Neural progenitor cell (in vitro differentiated cells): ENCODE measurements around the gene CERS6. TPM values are rescaled to one million over a fixed set of nuclear protein-coding genes. Genes with fewer than 3 reads are reported as not detected.

Experiments used
- DNase-seq: peaks from one replicate; pipeline ENCODE4 v3.0.0-alpha.2; 2016; ENCODE audit warnings: low spot score
- H2AFZ ChIP-seq: fragments of 200-600 bp; sonication (generic); replicated peaks from 2 replicates; pipeline ENCODE4 v1.6.1; 2016; ENCODE audit warnings: antibody characterized with exemption
- H3F3A ChIP-seq: fragments of 200-600 bp; sonication (generic); 2 replicates; pipeline ENCODE4 v1.6.1; 2016; ENCODE audit warnings: antibody characterized with exemption, low read depth
- H3K27ac ChIP-seq: fragments of 200-600 bp; sonication (generic); 2 replicates; pipeline ENCODE4 v1.5.1; 2016; ENCODE audit warnings: mild to moderate bottlenecking
- H3K27me3 ChIP-seq: fragments of 200-600 bp; sonication (generic); 2 replicates; pipeline ENCODE4 v1.6.1; 2016; ENCODE audit warnings: mild to moderate bottlenecking, moderate library complexity
- H3K36me3 ChIP-seq: fragments of 200-600 bp; sonication (generic); 2 replicates; pipeline ENCODE4 v1.5.1; 2016
- H3K4me1 ChIP-seq: fragments of 200-600 bp; sonication (generic); 2 replicates; pipeline ENCODE4 v1.6.1; 2016; ENCODE audit warnings: mixed run types
- H3K4me2 ChIP-seq: fragments of 200-600 bp; sonication (generic); 2 replicates; pipeline ENCODE4 v1.6.1; 2016
- H3K4me3 ChIP-seq: fragments of 200-600 bp; sonication (generic); 2 replicates; pipeline ENCODE4 v1.5.1; 2016
- H3K79me2 ChIP-seq: fragments of 200-600 bp; sonication (generic); 2 replicates; pipeline ENCODE4 v1.6.1; 2016; ENCODE audit warnings: low read depth
- H3K9ac ChIP-seq: fragments of 200-600 bp; sonication (generic); 2 replicates; pipeline ENCODE4 v1.6.1; 2016
- H3K9me3 ChIP-seq: fragments of 200-600 bp; sonication (generic); 2 replicates; pipeline ENCODE4 v1.5.1; 2016; ENCODE audit warnings: low read depth
- H4K20me1 ChIP-seq: fragments of 200-600 bp; sonication (generic); 2 replicates; pipeline ENCODE4 v1.6.1; 2016; ENCODE audit warnings: low read depth
- H3K27ac Mint-ChIP-seq: 3 replicates; pipeline ENCODE4 v1.8.0; 2021; ENCODE audit warnings: mixed read lengths
- H3K27me3 Mint-ChIP-seq: 2 replicates; pipeline ENCODE4 v1.8.0; 2022; ENCODE audit warnings: low read depth, mild to moderate bottlenecking, inconsistent platforms, moderate library complexity, mixed read lengths; ENCODE audit not compliant: insufficient read depth
- H3K36me3 Mint-ChIP-seq: 3 replicates; pipeline ENCODE4 v1.8.0; 2021; ENCODE audit warnings: mixed read lengths
- H3K4me1 Mint-ChIP-seq: 3 replicates; pipeline ENCODE4 v1.8.0; 2021; ENCODE audit warnings: mixed read lengths
- H3K4me3 Mint-ChIP-seq: 3 replicates; pipeline ENCODE4 v1.8.0; 2021; ENCODE audit warnings: mild to moderate bottlenecking, moderate library complexity, mixed read lengths
- H3K9me3 Mint-ChIP-seq: 3 replicates; pipeline ENCODE4 v1.8.0; 2020; ENCODE audit warnings: mixed read lengths
- CTCF ChIP-seq: fragments of 200-600 bp; sonication (generic); IDR thresholded peaks from 2 replicates; pipeline ENCODE4 v1.5.1; 2017; ENCODE audit warnings: antibody characterized with exemption, mild to moderate bottlenecking
- EZH2 ChIP-seq: fragments of 200-600 bp; sonication (generic); IDR thresholded peaks from 2 replicates; pipeline ENCODE4 v1.6.1; 2017; ENCODE audit warnings: antibody characterized with exemption, mild to moderate bottlenecking, moderate library complexity
- EZH2phosphoT487 ChIP-seq: fragments of 200-600 bp; sonication (generic); IDR thresholded peaks from 2 replicates; pipeline ENCODE4 v1.6.1; 2017; ENCODE audit warnings: antibody characterized with exemption
- total RNA-seq: library from RNA; depleted of rRNA; stranded (reverse); fragments of >200 nt; gene quantifications from 2 replicates; pipeline ENCODE4 v1.2.3, GENCODE V29; 2015; ENCODE audit warnings: low replicate concordance

The CERS6 gene
- total RNA-seq, 1 donor from 2014 or later: 50.8 TPM

GRCh38 chr2:168422584-168422983 lies 33.5 kb upstream of the CERS6 start:
- H3K27me3 Mint-ChIP-seq: no peaks in the 10 kb centered on the region
- Histone ChIP-seq H3K4me3 (no peak overlapping the region), H3K4me1 (no peaks in the 10 kb centered on the region), H3K4me2 (no peak overlapping the region), H3K79me2 (no peaks in the 10 kb centered on the region), H3K9ac (no peak overlapping the region), H3K27me3 (no peaks in the 10 kb centered on the region), H3K36me3 (no peaks in the 10 kb centered on the region), H3K27ac (no peak overlapping the region), H3F3A (no peaks in the 10 kb centered on the region), H4K20me1 (no peaks in the 10 kb centered on the region), H3K9me3 (no peaks in the 10 kb centered on the region), H2AFZ (no peak overlapping the region)
- no peaks in the 10 kb centered on the region for H3K9me3 Mint-ChIP-seq
- DNase-seq: no peak
- TF ChIP-seq EZH2phosphoT487 (no peak), EZH2 (no peak), CTCF (no peak)
- H3K36me3 Mint-ChIP-seq: no peaks in the 10 kb centered on the region
- no peaks in the 10 kb centered on the region for H3K4me1 Mint-ChIP-seq
- H3K27ac Mint-ChIP-seq: no peak overlapping the region
- no peak overlapping the region for H3K4me3 Mint-ChIP-seq

- H3K36me3 ChIP-seq: no peaks in the 10 kb centered on the region
- no peak overlapping the region for H3K9ac ChIP-seq
- no peak overlapping the region for H3K4me3 ChIP-seq
- H3K4me1 Mint-ChIP-seq: no peaks in the 10 kb centered on the region
- DNase-seq: no peak
- no peaks in the 10 kb centered on the region for H3K4me1 ChIP-seq
- peaks cover 3% of the 10 kb centered on the region for H3K27me3 Mint-ChIP-seq
- H3K27ac Mint-ChIP-seq: no peak overlapping the region
- H3K9me3 Mint-ChIP-seq: no peaks in the 10 kb centered on the region
- H3K79me2 ChIP-seq: no peaks in the 10 kb centered on the region
- H3K4me2 ChIP-seq: no peak overlapping the region
- H3K36me3 Mint-ChIP-seq: no peaks in the 10 kb centered on the region
- H3F3A ChIP-seq: no peaks in the 10 kb centered on the region
- H3K4me3 Mint-ChIP-seq: no peak overlapping the region
- H3K9me3 ChIP-seq: no peaks in the 10 kb centered on the region
- no peak overlapping the region for H3K27ac ChIP-seq
- no peaks in the 10 kb centered on the region for H4K20me1 ChIP-seq
- TF ChIP-seq CTCF (no peak), EZH2 (no peak), EZH2phosphoT487 (no peak)
- no peaks in the 10 kb centered on the region for H3K27me3 ChIP-seq
- no peak overlapping the region for H2AFZ ChIP-seq
Measured at GRCh38 chr2:168424112-168424951, 31.7 kb upstream of the CERS6 start.

GRCh38 chr2:168424971-168425370 lies 31.1 kb upstream of the CERS6 start:
- no peaks in the 10 kb centered on the region for H4K20me1 ChIP-seq
- no peak overlapping the region for H3K27ac Mint-ChIP-seq
- no peak overlapping the region for H3K4me3 Mint-ChIP-seq
- no peaks in the 10 kb centered on the region for H3K36me3 ChIP-seq
- H3K79me2 ChIP-seq: no peaks in the 10 kb centered on the region
- DNase-seq: no peak
- no peaks in the 10 kb centered on the region for H3F3A ChIP-seq
- H3K4me1 ChIP-seq: no peaks in the 10 kb centered on the region
- no peak overlapping the region for H2AFZ ChIP-seq
- no peaks in the 10 kb centered on the region for H3K4me1 Mint-ChIP-seq
- no peak overlapping the region for H3K4me2 ChIP-seq
- H3K27me3 ChIP-seq: no peaks in the 10 kb centered on the region
- no peak overlapping the region for H3K4me3 ChIP-seq
- H3K9me3 ChIP-seq: no peaks in the 10 kb centered on the region
- TF ChIP-seq CTCF (no peak), EZH2phosphoT487 (no peak), EZH2 (no peak)
- H3K36me3 Mint-ChIP-seq: no peaks in the 10 kb centered on the region
- no peak overlapping the region for H3K9ac ChIP-seq
- no peaks in the 10 kb centered on the region for H3K9me3 Mint-ChIP-seq
- H3K27me3 Mint-ChIP-seq: peaks cover 4% of the 10 kb centered on the region
- H3K27ac ChIP-seq: no peak overlapping the region
